BLaER1 (cell line): Measurements from ENCODE around the gene SLC7A6.

Experiments
- H3K27ac ChIP-seq: shearing (Covaris generic); formaldehyde crosslinking; 2 replicates; pipeline ENCODE4 v1.8.1; 2022
- H3K27me3 ChIP-seq: shearing (Covaris generic); formaldehyde crosslinking; 2 replicates; pipeline ENCODE4 v1.8.1; 2022
- H3K36me3 ChIP-seq: shearing (Covaris generic); formaldehyde crosslinking; 2 replicates; pipeline ENCODE4 v1.8.1; 2022
- H3K4me1 ChIP-seq: shearing (Covaris generic); formaldehyde crosslinking; 2 replicates; pipeline ENCODE4 v1.8.1; 2022
- H3K4me2 ChIP-seq: shearing (Covaris generic); formaldehyde crosslinking; 2 replicates; pipeline ENCODE4 v1.8.1; 2022
- H3K4me3 ChIP-seq: shearing (Covaris generic); formaldehyde crosslinking; 2 replicates; pipeline ENCODE4 v1.8.1; 2022
- H3K9ac ChIP-seq: shearing (Covaris generic); formaldehyde crosslinking; 2 replicates; pipeline ENCODE4 v1.8.1; 2022
- H3K9me3 ChIP-seq: shearing (Covaris generic); formaldehyde crosslinking; 2 replicates; pipeline ENCODE4 v1.8.1; 2022
- H4K20me1 ChIP-seq: shearing (Covaris generic); formaldehyde crosslinking; 2 replicates; pipeline ENCODE4 v1.8.1; 2022
- Cebpa-rat ChIP-seq: shearing (Covaris generic); IDR thresholded peaks from 2 replicates; pipeline ENCODE4 v1.8.1; 2022

SLC7A6 gene

GRCh38 chr16:68332411-68333121 lies 68.2 kb downstream of the SLC7A6 start:
- no peaks in the 10 kb centered on the region for H4K20me1 ChIP-seq
- H3K27me3 ChIP-seq = no peaks in the 10 kb centered on the region
- H3K4me3 ChIP-seq = no peak overlapping the region; the same call in 1 of the 2 replicates
- peaks cover 50% of the 10 kb centered on the region for H3K4me1 ChIP-seq
- peak overlapping the region; percentile 89 for H3K27ac ChIP-seq
- H3K36me3 ChIP-seq = peaks cover 60% of the 10 kb centered on the region
- peak overlapping the region; percentile 83 for H3K4me2 ChIP-seq
- H3K9me3 ChIP-seq = no peaks in the 10 kb centered on the region
- H3K9ac ChIP-seq = peak overlapping the region; percentile 59
- peak; percentile 79 for TF ChIP-seq Cebpa-rat

- Histone ChIP-seq H3K9ac (no peak overlapping the region), H4K20me1 (0 out of 2 replicates have a peak, but pooled peaks cover 4% of the 10 kb centered on the region), H3K4me3 (no peak overlapping the region), H3K27ac (0 out of 2 replicates have a peak overlapping the region, but pooled peaks have one; percentile 61), H3K4me1 (peaks cover 58% of the 10 kb centered on the region), H3K27me3 (no peaks in the 10 kb centered on the region), H3K36me3 (peaks cover 72% of the 10 kb centered on the region), H3K9me3 (no peaks in the 10 kb centered on the region), H3K4me2 (no peak overlapping the region)
- no peak for TF ChIP-seq Cebpa-rat
These were observed 70.8 kb downstream of the SLC7A6 start for GRCh38 chr16:68335175-68335574.

- H3K27me3 ChIP-seq = no peaks in the 10 kb centered on the region
- H3K4me1 ChIP-seq = peaks cover 31% of the 10 kb centered on the region
- peaks cover 98% of the 10 kb centered on the region for H3K36me3 ChIP-seq
- 0 out of 2 replicates have a peak, but pooled peaks cover 4% of the 10 kb centered on the region for H4K20me1 ChIP-seq
- peak overlapping the region; percentile 30; the same call in 1 of the 2 replicates for H3K4me2 ChIP-seq
- no peak for TF ChIP-seq Cebpa-rat
- H3K9me3 ChIP-seq = no peaks in the 10 kb centered on the region
- no peak overlapping the region for H3K9ac ChIP-seq
- H3K27ac ChIP-seq = peak overlapping the region; percentile 51
- H3K4me3 ChIP-seq = no peak overlapping the region
These were observed 74.2 kb downstream of the SLC7A6 start for GRCh38 chr16:68338326-68339119.

- Histone ChIP-seq H3K27me3 (no peaks in the 10 kb centered on the region), H4K20me1 (0 out of 2 replicates have a peak, but pooled peaks cover 4% of the 10 kb centered on the region), H3K27ac (peak overlapping the region; percentile 51), H3K4me1 (peaks cover 24% of the 10 kb centered on the region), H3K4me2 (peak overlapping the region; percentile 30; the same call in 1 of the 2 replicates), H3K4me3 (no peak overlapping the region), H3K36me3 (peaks cover 98% of the 10 kb centered on the region), H3K9ac (no peak overlapping the region), H3K9me3 (no peaks in the 10 kb centered on the region)
- no peak for TF ChIP-seq Cebpa-rat
These were observed 74.9 kb downstream of the SLC7A6 start for GRCh38 chr16:68339214-68339613.

- Histone ChIP-seq H3K4me1 (peaks cover 46% of the 10 kb centered on the region), H3K9ac (no peak overlapping the region), H3K36me3 (peaks cover 91% of the 10 kb centered on the region), H3K27me3 (no peaks in the 10 kb centered on the region), H3K4me2 (no peak overlapping the region), H3K27ac (no peak overlapping the region), H4K20me1 (peaks cover 29% of the 10 kb centered on the region), H3K9me3 (no peaks in the 10 kb centered on the region), H3K4me3 (no peak overlapping the region)
- TF ChIP-seq Cebpa-rat = no peak
These were observed 78.3 kb downstream of the SLC7A6 start for GRCh38 chr16:68342620-68343019.

- Histone ChIP-seq H3K27me3 (no peaks in the 10 kb centered on the region), H3K36me3 (peaks cover 89% of the 10 kb centered on the region), H3K4me2 (no peak overlapping the region), H3K9ac (no peak overlapping the region), H3K4me3 (no peak overlapping the region), H3K9me3 (no peaks in the 10 kb centered on the region), H4K20me1 (peaks cover 34% of the 10 kb centered on the region), H3K27ac (no peak overlapping the region), H3K4me1 (peaks cover 52% of the 10 kb centered on the region)
- no peak for TF ChIP-seq Cebpa-rat
These were observed 78.8 kb downstream of the SLC7A6 start for GRCh38 chr16:68343137-68343536.

GRCh38 chr16:68344252-68344651 lies 79.9 kb downstream of the SLC7A6 start:
- no peaks in the 10 kb centered on the region for H3K27me3 ChIP-seq
- TF ChIP-seq Cebpa-rat = no peak
- H4K20me1 ChIP-seq = peaks cover 44% of the 10 kb centered on the region
- no peak overlapping the region for H3K4me2 ChIP-seq
- H3K36me3 ChIP-seq = peaks cover 89% of the 10 kb centered on the region
- peaks cover 54% of the 10 kb centered on the region for H3K4me1 ChIP-seq
- H3K9ac ChIP-seq = no peak overlapping the region
- no peak overlapping the region for H3K4me3 ChIP-seq
- H3K9me3 ChIP-seq = no peaks in the 10 kb centered on the region
- no peak overlapping the region for H3K27ac ChIP-seq

GRCh38 chr16:68345351-68345810 lies 81.1 kb downstream of the SLC7A6 start:
- peaks cover 54% of the 10 kb centered on the region for H3K4me1 ChIP-seq
- H3K4me3 ChIP-seq = no peak overlapping the region
- H3K27ac ChIP-seq = no peak overlapping the region
- peaks cover 89% of the 10 kb centered on the region for H3K36me3 ChIP-seq
- H3K27me3 ChIP-seq = no peaks in the 10 kb centered on the region
- no peak overlapping the region for H3K9ac ChIP-seq
- H4K20me1 ChIP-seq = peaks cover 52% of the 10 kb centered on the region
- H3K9me3 ChIP-seq = no peaks in the 10 kb centered on the region
- TF ChIP-seq Cebpa-rat = no peak
- peak overlapping the region; percentile 18 for H3K4me2 ChIP-seq

GRCh38 chr16:68345958-68346635 lies 81.8 kb downstream of the SLC7A6 start:
- H3K9me3 ChIP-seq = no peaks in the 10 kb centered on the region
- H3K36me3 ChIP-seq = peaks cover 89% of the 10 kb centered on the region
- no peak for TF ChIP-seq Cebpa-rat
- no peak overlapping the region for H3K4me3 ChIP-seq
- peak overlapping the region; percentile 69 for H3K4me2 ChIP-seq
- peaks cover 59% of the 10 kb centered on the region for H4K20me1 ChIP-seq
- peaks cover 61% of the 10 kb centered on the region for H3K4me1 ChIP-seq
- H3K27ac ChIP-seq = no peak overlapping the region
- no peaks in the 10 kb centered on the region for H3K27me3 ChIP-seq
- no peak overlapping the region for H3K9ac ChIP-seq
